HG03025 (cell line): ENCODE measurements around the gene SMPD2.

Experiments
- ATAC-seq: cut with Tn5 transposase; IDR thresholded peaks from one replicate; pipeline ENCODE4 v1.9.1; 2021; ENCODE audit warnings: mild to moderate bottlenecking, moderate library complexity; ENCODE audit not compliant: unreplicated experiment, low FRiP score

The SMPD2 gene, protein sequence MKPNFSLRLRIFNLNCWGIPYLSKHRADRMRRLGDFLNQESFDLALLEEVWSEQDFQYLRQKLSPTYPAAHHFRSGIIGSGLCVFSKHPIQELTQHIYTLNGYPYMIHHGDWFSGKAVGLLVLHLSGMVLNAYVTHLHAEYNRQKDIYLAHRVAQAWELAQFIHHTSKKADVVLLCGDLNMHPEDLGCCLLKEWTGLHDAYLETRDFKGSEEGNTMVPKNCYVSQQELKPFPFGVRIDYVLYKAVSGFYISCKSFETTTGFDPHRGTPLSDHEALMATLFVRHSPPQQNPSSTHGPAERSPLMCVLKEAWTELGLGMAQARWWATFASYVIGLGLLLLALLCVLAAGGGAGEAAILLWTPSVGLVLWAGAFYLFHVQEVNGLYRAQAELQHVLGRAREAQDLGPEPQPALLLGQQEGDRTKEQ

DNA sequence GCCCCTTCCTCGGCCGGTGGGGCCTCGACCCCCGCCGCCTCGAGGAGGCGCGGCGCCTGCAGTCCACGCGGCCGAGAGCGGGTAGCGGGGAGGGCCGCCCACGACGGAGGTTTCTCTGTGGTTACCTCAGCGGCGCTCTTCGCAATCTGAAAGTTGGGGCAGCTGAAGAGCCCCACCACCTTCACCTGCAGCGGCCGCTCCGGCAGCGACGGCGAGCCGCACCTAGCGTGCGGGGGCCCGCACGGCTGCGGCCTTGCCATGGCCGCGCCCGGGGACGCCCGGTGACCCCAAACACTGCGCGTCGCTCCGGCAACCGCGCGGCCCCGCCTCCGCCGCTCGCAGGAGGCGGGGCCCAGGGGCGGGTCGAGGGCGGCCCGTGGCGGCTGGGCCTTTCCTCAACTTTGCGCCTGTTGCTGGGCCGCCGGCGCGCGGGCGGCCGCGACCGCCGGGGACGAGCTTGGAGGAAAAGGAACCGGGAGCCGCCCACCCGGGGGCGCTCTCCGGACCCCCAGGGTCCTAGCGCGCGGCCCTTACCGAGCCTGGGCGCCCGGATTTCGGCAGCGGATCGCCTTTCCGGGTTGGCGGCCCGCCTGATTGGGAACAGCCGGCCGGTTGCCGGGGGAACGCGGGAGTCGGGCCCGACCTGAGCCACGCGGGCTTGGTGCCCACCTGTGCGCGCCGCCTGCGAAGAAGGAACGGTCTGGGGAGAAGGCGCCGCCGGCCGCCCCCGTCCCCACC is at the start of gene SMPD2, which contains the start of gene PPIL6:
Gene SMPD2, plus strand, starts transcription at position 394 of the 738 bp plus-strand sequence. CDS start 398 bp downstream, outside the sequence.
Gene PPIL6, minus strand, starts transcription at position 298 of the 738 bp plus-strand sequence. Its CDS starts 38 bp downstream, at position 260.
- peak; percentile 89 for ATAC-seq

GRCh38 chr6:109393157-109393885 is 47.2 kb upstream of the SMPD2 start:
- ATAC-seq: no peak

GRCh38 chr6:109393886-109394281 is 46.6 kb upstream of the SMPD2 start:
- ATAC-seq: no peak

GRCh38 chr6:109396046-109396718 is 44.3 kb upstream of the SMPD2 start:
- ATAC-seq: no peak

DNA sequence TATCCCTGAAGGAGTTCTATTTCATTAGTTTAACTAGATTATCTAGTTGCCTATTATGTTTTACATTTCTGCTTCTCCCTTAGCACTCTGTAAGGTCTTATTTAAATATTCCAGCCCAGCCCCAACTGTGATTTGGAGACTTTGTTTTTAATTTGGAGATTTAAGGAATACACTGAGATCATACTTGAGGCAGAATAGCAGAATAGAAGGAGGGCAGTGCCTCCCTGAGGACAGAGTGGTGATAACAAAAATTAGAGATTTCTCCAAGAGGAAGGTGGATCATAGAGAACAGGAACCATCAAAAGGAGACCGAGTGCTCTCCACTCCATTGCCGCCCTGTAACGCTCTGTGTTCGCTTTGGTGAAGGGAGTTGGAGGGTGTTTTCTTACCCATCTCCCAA is 43.5 kb upstream of the SMPD2 start:
- ATAC-seq: no peak

DNA sequence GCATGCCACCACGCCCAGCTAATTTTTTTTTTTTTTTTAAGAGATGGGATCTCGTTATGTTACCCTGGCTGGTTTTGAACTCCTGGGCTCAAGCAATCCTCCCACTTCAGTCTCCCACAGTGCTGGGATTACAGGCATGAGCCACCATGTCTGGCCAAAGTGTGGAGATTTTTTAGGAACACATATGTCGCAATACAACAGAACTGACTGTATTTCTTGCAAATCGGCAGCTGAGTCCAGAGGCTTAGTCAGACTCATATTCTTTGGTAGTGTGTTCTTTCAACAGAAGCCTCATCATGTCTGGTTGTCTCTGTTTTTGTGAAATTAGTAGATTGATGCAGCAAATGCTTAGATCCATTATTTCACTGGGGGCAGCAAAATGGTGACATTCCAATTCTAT is 34.3 kb upstream of the SMPD2 start:
- no peak for ATAC-seq

- no peak for ATAC-seq
These were observed 29.5 kb upstream of the SMPD2 start for GRCh38 chr6:109411034-109411433.

- ATAC-seq: no peak
These were observed 22.9 kb upstream of the SMPD2 start for GRCh38 chr6:109417646-109418045.

DNA sequence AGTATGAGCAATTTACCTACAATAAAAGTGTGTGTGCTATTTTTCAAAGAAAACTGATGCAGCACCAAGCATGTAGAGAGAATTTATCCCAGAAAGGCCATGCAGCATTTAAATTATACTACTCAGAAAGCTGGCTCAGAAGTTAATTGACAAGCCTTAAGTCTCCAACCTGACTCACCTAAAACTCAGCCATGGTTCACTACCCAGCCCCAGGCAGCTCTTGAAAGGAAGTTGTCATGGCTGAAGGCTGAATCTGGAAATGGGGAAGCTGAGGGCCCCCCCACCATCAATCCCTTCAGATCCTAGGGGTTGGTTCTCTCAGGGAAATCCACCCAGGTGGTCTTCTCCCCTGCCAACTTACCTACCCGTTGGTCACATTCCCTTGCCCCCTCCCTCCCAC is 19.8 kb upstream of the SMPD2 start:
- no peak for ATAC-seq

GRCh38 chr6:109421184-109421583 is 19.3 kb upstream of the SMPD2 start:
- ATAC-seq: no peak

DNA sequence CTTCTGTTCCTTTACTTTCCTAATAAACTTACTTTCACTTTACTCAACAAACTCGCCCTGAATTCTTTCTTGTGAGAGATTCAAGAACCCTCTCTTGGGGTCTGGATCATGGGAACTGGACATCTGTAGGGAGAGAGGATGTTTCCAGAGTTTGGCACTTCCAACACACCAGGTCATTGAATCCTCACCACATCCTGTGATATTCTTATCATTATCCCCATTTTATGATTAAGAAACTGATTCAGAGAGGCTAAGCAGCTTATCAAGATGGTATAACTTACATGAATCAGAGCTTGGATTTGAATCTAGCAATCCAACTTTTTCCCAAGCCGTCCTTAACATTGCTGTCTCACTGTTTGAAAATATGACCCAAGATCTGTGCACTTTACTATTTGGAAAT is 15.6 kb upstream of the SMPD2 start:
- ATAC-seq: no peak

DNA sequence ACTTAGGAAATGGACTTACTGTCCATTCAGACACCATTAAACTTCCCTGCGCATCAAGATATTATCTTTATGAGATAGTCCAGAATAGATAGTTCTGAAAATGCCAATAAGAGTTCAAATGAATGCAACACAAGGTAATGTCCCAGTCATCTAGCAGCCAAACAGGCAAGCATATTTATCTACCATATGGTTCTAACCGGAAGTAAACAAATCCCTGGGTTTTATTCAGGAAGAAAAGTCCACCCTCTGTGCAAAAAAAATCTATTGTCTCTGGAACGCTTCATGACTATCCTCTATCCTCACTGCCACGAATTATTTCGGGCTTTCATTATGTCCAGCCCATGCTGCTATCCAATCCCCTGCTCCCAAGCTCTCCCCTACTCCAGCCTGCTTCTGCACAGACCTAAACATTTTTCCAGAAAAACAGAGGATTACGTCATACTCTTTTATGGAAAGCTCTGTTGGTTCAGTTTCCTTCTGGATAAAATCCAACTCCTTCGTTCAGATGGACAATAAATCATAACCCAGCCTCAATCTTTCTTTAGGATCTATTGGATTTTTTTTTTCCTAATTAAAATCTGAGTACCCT is 11.5 kb upstream of the SMPD2 start:
- no peak for ATAC-seq

- no peak for ATAC-seq
These were observed 11.0 kb upstream of the SMPD2 start for GRCh38 chr6:109429496-109429895.

- ATAC-seq: no peak
These were observed 6.1 kb upstream of the SMPD2 start for GRCh38 chr6:109434456-109434855.

GRCh38 chr6:109436041-109436440 is 4.5 kb upstream of the SMPD2 start:
- no peak for ATAC-seq

- ATAC-seq: peak; percentile 21
These were observed 719 bp downstream of the SMPD2 start for GRCh38 chr6:109441069-109441816.

- no peak for ATAC-seq
These were observed 1.9 kb downstream of the SMPD2 start for GRCh38 chr6:109442393-109442924.

DNA sequence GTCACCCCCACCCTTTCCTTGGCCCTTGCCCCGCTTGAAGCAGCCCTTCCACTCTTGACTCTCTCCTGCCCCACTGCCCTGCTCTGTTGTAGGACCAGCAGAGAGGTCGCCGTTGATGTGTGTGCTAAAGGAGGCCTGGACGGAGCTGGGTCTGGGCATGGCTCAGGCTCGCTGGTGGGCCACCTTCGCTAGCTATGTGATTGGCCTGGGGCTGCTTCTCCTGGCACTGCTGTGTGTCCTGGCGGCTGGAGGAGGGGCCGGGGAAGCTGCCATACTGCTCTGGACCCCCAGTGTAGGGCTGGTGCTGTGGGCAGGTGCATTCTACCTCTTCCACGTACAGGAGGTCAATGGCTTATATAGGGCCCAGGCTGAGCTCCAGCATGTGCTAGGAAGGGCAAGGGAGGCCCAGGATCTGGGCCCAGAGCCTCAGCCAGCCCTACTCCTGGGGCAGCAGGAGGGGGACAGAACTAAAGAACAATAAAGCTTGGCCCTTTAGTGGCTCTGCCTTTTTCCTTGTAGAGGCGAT is 3.0 kb downstream of the SMPD2 start:
- ATAC-seq: no peak

DNA sequence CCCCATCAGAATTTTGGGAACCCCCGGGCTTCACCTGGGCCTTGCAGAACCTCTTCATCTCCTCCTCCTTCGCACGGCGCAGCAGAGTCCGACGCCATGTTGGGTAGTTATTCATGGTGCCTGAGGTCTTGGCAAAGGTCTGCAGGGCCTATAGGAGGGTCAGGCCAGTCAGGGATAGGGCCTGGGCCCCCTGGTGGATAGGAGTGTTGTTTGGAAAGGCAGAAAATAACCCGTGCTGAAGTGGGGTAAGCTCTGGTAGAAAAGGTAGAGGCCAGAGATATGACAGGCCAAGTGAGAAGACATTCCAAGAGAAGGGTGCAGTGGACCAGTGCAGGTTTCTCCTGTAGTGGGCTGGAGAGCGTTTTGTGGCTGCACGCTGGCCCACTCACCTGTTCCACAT is 4.9 kb downstream of the SMPD2 start:
- no peak for ATAC-seq
